Tibial nerve (tissue), 4 donors: Measurements from ENCODE around the gene SPAAR.

Experiments used
- CTCF ChIP-seq, 5 experiments: fragments of 200-600 bp in 3 of 5; fragments of 450-650 bp in 2 of 5; sonication (generic) in 3 of 5; IDR thresholded peaks; one replicate each; pipeline ENCODE4 v1.5.1; 2016 to 2019; ENCODE audit warnings: antibody characterized with exemption in 5 of 5, mild to moderate bottlenecking in 3 of 5, moderate library complexity in 2 of 5
- EP300 ChIP-seq, 2 donors: sonication (generic); formaldehyde crosslinking; IDR thresholded peaks; one replicate each; pipeline ENCODE4 v1.6.1; 2017; ENCODE audit warnings: antibody characterized with exemption in 2 of 2, mild to moderate bottlenecking in 1 of 2
- POLR2A ChIP-seq, 2 donors: fragments of 450-650 bp; IDR thresholded peaks; one replicate each; pipeline ENCODE4 v1.6.1; 2017; ENCODE audit warnings: antibody characterized with exemption in 2 of 2, mild to moderate bottlenecking in 2 of 2, moderate library complexity in 2 of 2

DNA sequence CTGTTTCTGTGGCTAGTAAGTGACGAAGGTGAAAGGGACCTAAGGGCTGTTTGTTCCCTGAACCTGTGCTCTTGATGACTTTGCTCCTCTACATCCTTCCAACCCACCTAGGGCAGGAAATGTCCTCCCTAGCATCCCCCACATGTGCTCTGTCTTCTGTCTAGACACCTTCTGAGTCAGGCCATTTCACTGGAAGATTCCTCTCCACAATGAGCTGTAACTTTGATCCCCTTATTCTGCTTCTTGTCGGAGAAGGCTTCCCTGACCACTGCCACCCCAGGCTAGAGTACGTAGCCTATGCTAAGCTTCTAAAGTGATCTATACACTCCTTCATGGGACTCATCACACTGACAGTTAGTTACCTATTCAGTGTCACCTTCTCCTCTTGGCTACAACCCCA lies 21.7 kb downstream of the SPAAR start:
- TF ChIP-seq POLR2A (IDR thresholded peaks at IDR 0.05) (no peak), CTCF (IDR thresholded peaks at IDR 0.05) (no peak), EP300 (IDR thresholded peaks at IDR 0.05) (no peak)
